HG02840 (cell line): ENCODE results near the gene ST8SIA1.
"Not testable (repeated sequence)": the region's sequence is repeated elsewhere in the genome, so short reads cannot be mapped to it uniquely, and the experiment has no call there.

Experiments used
- ATAC-seq: cut with Tn5 transposase; IDR thresholded peaks from one replicate; pipeline ENCODE4 v1.9.1; 2021; ENCODE audit warnings: mild to moderate bottlenecking, moderate library complexity, moderate number of reproducible peaks; ENCODE audit not compliant: unreplicated experiment, low FRiP score

The ST8SIA1 gene

GRCh38 chr12:22334410-22335100 is at the start of gene ST8SIA1:
TSS of gene ST8SIA1 (minus strand) at chr12:22334707. CDS start at chr12:22334232, 475 bp downstream.
- ATAC-seq = no peak

- no peak for ATAC-seq
Observed at GRCh38 chr12:22380031-22380430, 45.5 kb upstream of the ST8SIA1 start.

GRCh38 chr12:22377731-22378496 is 43.4 kb upstream of the ST8SIA1 start:
- no peak for ATAC-seq

GRCh38 chr12:22376596-22377150 is 42.2 kb upstream of the ST8SIA1 start:
- ATAC-seq = not testable (repeated sequence)

GRCh38 chr12:22374508-22374907 is 40.0 kb upstream of the ST8SIA1 start:
- ATAC-seq = no peak

- ATAC-seq = no peak
Observed at GRCh38 chr12:22372277-22372837, 37.9 kb upstream of the ST8SIA1 start.

- ATAC-seq = no peak
Observed at GRCh38 chr12:22366181-22366580, 31.7 kb upstream of the ST8SIA1 start.

GRCh38 chr12:22361785-22362184 is 27.3 kb upstream of the ST8SIA1 start:
- no peak for ATAC-seq

GRCh38 chr12:22360774-22361173 is 26.3 kb upstream of the ST8SIA1 start:
- no peak for ATAC-seq

GRCh38 chr12:22357531-22357930 is 23.0 kb upstream of the ST8SIA1 start:
- ATAC-seq = no peak

- no peak for ATAC-seq
Observed at GRCh38 chr12:22356231-22356630, 21.7 kb upstream of the ST8SIA1 start.

- ATAC-seq = no peak
Observed at GRCh38 chr12:22355011-22355580, 20.6 kb upstream of the ST8SIA1 start.

- ATAC-seq = no peak
Observed at GRCh38 chr12:22353615-22354325, 19.3 kb upstream of the ST8SIA1 start.

- no peak for ATAC-seq
Observed at GRCh38 chr12:22350886-22351285, 16.4 kb upstream of the ST8SIA1 start.

GRCh38 chr12:22348208-22348607 is 13.7 kb upstream of the ST8SIA1 start:
- no peak for ATAC-seq

- ATAC-seq = no peak
Observed at GRCh38 chr12:22340143-22340542, 5.6 kb upstream of the ST8SIA1 start.

- no peak for ATAC-seq
Observed at GRCh38 chr12:22339691-22340090, 5.2 kb upstream of the ST8SIA1 start.

GRCh38 chr12:22335794-22336166 is 1.3 kb upstream of the ST8SIA1 start:
- no peak for ATAC-seq

GRCh38 chr12:22333713-22334409 is 646 bp downstream of the ST8SIA1 start:
- ATAC-seq = no peak
